HG03280 (cell line): ENCODE results near the gene WHRN.
A peak's percentile ranks its signal among the peaks of the same experiment; 100 is the strongest.

ENCODE experiments used
- ATAC-seq: cut with Tn5 transposase; IDR thresholded peaks from one replicate; pipeline ENCODE4 v1.9.1; 2021; ENCODE audit warnings: mild to moderate bottlenecking, moderate library complexity; ENCODE audit not compliant: unreplicated experiment

Gene WHRN

DNA sequence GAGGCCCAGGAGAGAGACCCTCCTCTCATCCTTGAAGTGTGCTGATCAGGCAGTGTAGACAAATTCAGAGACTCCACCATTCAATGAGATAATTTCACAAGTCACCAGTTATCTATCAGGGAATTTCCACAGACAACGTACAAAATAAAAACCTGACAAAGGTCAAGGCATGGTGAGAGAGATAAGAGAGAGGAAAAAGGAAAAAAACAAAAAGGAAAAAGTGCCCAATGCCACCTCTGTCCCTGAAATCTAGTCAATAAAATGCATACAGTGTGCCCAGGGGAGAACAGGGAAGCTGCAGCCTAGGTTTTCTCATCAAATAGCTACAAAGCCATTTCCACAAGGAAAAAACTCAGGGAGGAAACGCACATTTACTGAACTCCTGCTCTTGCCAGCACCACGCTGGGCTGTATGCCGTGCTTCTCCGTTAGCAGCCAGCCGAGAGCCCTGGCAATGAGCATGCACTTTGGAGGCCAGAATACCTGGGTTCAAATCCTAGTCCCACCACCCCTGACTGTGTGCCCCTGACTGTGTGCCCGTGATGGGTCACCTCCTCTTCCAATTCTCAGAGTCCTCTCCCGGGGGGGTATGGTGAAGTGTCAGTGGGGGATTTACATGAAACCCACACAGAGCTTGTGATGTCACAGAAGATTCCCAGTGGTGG lies 11.6 kb downstream of the WHRN start:
- ATAC-seq: no peak

DNA sequence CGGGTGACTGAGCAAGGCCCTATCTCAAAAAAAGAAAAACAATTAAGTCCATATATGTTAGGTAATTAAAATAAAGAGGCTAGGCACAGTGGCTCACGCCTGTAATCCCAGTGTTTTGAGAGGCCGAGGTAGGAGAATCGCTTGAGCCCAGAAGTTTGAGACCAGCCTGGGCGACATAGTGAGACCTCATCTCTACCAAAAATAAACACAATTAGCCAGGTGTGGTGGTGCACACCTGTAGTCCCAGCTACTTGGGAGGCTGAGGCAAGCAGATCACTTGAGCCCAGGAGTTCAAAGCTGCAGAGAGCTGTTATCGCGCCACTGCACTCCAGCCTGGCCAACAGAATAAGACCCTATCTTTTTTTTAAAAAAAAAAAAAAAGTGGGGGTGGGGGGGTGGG lies 12.3 kb downstream of the WHRN start:
- ATAC-seq: no peak

- no peak for ATAC-seq
Observed at GRCh38 chr9:114491430-114492003, 13.8 kb downstream of the WHRN start.

DNA sequence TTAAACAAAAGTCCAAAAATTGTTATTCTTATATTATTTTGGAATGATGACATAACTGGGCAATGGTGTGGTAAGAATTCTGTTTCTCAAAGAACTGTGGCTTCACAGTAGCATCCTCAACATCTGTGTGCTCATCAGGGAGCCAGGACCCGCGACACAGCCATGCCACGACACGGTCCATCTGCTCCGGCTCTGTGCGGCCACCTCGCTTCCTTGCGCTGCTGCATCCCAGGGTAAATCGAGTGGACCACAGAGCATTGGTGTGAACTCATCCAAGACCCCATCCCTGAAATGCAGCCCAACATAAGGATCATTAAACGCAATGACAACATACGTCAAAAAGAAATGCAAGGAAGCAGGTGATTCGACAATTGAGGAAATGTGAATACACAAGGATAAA lies 15.3 kb downstream of the WHRN start:
- no peak for ATAC-seq

- no peak for ATAC-seq
Observed at GRCh38 chr9:114488398-114489129, 16.7 kb downstream of the WHRN start.

- peak; percentile 52 for ATAC-seq
Observed at GRCh38 chr9:114487607-114488300, 17.5 kb downstream of the WHRN start.

- ATAC-seq: no peak
Observed at GRCh38 chr9:114486205-114486963, 18.9 kb downstream of the WHRN start.

DNA sequence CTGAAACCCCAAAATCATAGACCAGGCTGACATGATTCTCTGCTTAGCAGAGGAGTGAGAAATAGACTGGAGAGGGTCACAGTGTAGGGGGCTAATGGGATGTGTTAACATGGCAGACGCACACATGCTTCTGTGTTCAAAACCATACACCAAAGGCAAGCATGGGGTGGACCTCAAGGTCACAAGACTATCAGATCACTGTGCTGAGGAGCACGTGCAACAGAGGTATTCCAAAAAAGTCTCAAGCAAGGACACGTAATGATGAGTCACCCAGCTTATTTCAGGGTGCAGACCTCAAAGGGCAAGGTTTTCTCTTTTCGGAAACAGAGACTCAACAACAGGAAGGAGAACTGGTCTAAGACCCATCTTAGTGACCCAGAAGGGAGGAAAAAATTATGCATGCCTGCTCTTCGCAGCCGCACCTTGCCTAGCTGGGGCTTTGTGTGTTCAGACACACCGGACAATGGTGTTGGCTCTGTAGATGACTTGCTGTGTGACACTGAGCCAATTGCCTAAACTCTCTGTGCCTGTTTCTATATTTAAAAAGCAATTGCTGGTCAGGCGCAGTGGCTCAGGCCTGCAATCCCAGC lies 20.3 kb downstream of the WHRN start:
- peak; percentile 70 for ATAC-seq

DNA sequence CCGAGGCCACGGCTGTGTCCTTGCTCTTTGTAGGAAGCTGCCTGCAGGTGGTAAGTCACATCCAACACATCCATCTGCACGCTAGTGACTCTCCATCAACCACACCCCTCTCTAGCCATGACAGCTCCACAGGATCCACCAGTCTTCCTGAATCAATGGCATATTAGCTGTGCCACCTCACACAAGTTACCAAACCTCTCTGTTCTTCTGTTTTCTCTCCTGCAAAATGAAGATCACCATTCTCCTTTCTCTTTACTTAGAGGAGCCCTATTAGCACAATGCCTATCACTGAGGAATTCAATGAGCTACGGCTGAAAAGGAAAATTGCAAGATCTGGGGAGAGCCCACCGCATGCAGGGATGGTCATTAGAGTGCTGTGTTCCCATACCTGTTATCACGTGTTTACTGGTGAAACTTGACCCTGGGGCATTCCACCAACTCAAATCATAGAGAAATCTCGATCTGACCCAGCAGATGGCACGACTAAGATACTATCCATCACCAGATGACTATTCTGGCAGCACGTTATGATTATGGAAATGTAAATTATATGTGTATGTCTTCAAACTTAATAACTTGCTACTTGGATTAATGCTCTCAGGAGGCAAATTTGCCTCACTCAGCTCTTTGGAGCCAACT lies 20.9 kb downstream of the WHRN start:
- ATAC-seq: peak; percentile 15

- ATAC-seq: no peak
Observed at GRCh38 chr9:114483499-114483898, 21.8 kb downstream of the WHRN start.

- ATAC-seq: no peak
Observed at GRCh38 chr9:114482593-114482992, 22.7 kb downstream of the WHRN start.

DNA sequence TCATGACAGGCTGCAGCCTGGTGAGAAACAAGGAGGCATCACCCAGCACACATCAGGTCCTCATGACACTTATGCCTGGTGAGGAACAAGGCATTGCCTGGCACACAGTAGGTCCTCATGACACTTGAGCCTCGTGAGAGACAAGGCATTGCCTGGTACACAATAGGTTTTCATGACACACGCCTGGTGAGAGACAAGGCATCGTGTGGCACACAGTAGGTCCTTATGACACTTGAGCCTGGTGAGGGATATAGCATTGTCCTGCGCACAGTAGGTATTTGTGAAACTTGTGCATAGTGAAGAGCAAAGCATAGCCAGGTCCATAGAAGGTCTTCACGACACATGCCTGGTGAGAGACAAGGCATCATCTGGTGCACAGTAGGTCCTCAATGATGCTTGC lies 23.5 kb downstream of the WHRN start:
- no peak for ATAC-seq

- no peak for ATAC-seq
Observed at GRCh38 chr9:114480746-114481435, 24.4 kb downstream of the WHRN start.

GRCh38 chr9:114478871-114479270 lies 26.4 kb downstream of the WHRN start:
- no peak for ATAC-seq

DNA sequence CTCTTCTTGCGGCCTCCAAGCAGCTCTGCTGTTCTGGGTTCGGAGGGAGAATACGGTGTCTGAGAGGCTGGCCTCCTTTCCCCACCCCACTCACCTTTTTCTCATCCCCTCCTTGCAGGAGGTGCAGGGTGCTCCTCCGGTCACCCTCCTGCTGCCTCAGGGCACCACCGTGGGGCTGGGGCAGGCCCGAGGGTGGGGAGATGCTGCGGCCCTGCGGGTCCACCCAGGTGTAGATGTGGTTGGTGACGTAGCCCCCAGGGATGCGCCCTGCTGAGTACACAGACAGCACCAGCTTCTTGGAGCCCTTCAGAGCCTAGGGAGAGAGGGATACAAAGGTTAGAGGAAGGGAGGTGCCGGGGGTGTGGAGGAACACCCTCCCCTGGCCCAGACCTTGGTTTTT lies 26.8 kb downstream of the WHRN start:
- no peak for ATAC-seq

DNA sequence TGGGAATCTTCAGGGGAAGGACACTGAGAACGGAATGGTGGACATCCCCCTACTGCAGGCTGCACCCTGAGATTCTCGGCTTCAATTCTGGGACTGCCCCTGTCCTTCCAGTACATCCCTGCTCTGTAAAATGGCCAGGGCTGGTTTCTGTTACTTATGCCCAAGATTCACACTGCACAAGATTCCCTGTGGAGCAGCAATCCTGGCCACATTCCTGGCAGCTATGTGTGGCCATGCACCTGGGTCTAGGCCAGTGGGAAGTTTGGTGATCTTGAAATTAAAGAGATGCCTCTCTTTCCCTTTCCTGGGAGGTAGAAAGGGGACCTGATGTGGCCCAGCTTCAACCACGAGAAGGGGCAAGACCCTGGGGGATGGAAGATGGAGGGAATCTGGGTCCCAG lies 27.6 kb downstream of the WHRN start:
- no peak for ATAC-seq

DNA sequence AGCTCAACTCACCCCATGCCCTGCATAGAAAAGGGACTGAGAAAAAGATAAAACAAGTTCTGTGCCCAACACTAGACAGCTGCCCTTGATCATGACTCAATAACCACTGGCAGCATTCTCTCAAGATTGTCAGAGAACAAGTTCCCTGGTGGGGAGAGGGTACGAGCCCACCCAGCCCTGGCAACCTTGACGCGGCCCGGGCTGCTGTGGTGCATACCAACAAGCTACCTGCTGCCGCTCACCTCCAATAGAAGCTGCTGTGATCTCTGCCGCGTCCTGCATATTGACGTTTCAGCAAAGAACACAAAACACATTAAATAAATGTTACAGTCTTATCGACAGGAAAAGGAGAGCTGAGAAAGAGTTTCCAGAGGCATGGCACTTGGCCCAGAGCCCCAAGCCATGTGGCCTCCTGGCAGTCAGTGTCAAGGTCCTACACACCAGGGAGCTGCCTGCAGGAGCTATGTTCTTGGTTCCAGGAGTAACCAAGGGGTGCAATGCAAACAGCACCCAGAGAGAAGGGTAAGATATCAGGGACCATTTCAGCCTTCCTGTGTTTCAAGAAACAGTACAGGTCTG lies 28.3 kb downstream of the WHRN start:
- no peak for ATAC-seq

DNA sequence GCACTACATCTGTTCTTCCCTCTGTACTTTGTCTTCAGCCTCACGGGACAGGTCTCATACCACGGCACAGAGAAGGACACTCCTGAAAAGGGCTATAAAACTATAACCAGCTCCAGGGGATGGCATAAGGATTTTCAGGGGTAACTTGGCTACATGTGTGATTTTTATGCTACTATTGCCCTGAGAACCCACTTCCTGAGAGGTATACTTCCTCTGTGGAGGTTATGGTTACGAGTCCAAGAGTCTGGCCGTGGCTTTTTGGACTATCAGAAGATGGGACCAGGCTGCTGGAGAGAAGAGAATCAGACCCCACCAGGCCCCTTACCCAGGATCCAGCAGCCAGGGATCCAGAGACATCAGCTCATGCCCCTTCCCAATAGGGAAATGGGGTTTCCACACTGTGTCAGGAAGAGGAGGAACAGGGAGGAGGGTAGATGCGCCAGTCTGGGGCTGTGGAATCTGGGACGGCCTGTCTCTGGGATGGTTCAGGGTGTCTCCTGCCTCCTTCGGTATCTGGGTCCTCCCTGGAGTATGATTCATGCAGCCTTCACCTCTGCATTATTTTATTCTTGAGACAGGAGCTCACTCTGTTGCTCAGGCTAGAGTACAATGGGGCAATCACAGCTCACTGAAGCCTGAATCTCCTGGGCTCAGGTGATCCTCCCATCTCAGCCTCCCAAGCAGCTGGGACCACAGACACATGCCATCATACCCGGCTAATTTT lies 29.7 kb downstream of the WHRN start:
- no peak for ATAC-seq

- no peak for ATAC-seq
Observed at GRCh38 chr9:114474425-114474824, 30.8 kb downstream of the WHRN start.
